CD4-positive, alpha-beta T cell (primary cell): ENCODE results near the gene SLC17A9. TPM values are rescaled to one million over a fixed set of nuclear protein-coding genes. Genes with fewer than 3 reads are reported as not detected.

ENCODE experiments used
- ATAC-seq: fragments of 200-7000 bp; cut with Tn5 transposase; one replicate; pipeline ENCODE4 v1.10.0; 2022; ENCODE audit warnings: mild to moderate bottlenecking; ENCODE audit not compliant: poor library complexity
- CTCF ChIA-PET: fragments of 350-600 bp; sonication (Branson Sonifier 250); formaldehyde crosslinking; loops from one replicate; lab custom pipeline; 2021; ENCODE audit warnings: antibody characterized with exemption, inconsistent platforms; lab: Charles Lee
- POLR2A ChIA-PET: fragments of 350-600 bp; sonication (Branson Sonifier 250); formaldehyde crosslinking; loops from one replicate; lab custom pipeline; 2021; ENCODE audit warnings: antibody characterized with exemption, inconsistent platforms; lab: Charles Lee
- DNase-seq, 14 experiments: peaks; one replicate each; pipeline ENCODE4 v3.0.0-alpha.2; 2013 to 2020; ENCODE audit warnings: mixed read lengths in 2 of 14
- H3K27ac ChIP-seq, 2 donors: one replicate each; pipeline versions ENCODE4 v1.5.1 to v1.7.0; 2013; ENCODE audit warnings: low read length in 2 of 2, low read depth in 1 of 2, mild to moderate bottlenecking in 1 of 2
- H3K27me3 ChIP-seq, 2 experiments: 1 replicate in 1 of 2; 2 replicates in 1 of 2; pipeline versions ENCODE4 v1.6.1 to v1.7.0; 2013; ENCODE audit warnings: low read length in 2 of 2, control low read depth in 1 of 2, mild to moderate bottlenecking in 1 of 2, moderate library complexity in 1 of 2; ENCODE audit not compliant: insufficient read depth in 2 of 2, control insufficient read depth in 1 of 2
- H3K36me3 ChIP-seq: one replicate; pipeline ENCODE4 v1.6.1; 2013; ENCODE audit warnings: low read length, control low read depth; ENCODE audit not compliant: insufficient read depth
- H3K4me1 ChIP-seq: one replicate; pipeline ENCODE4 v1.6.1; 2013; ENCODE audit warnings: low read length, control low read depth; ENCODE audit not compliant: insufficient read depth
- H3K4me3 ChIP-seq: one replicate; pipeline ENCODE4 v1.5.1; 2013; ENCODE audit warnings: mild to moderate bottlenecking, low read length, moderate library complexity
- H3K9me3 ChIP-seq, 2 experiments: 1 replicate in 1 of 2; 2 replicates in 1 of 2; pipeline versions ENCODE4 v1.6.1 to v1.7.0; 2013; ENCODE audit warnings: low read length in 2 of 2, mild to moderate bottlenecking in 2 of 2, control low read depth in 1 of 2, moderate library complexity in 1 of 2; ENCODE audit not compliant: control insufficient read depth in 1 of 2, insufficient read depth in 1 of 2
- H3K27ac Mint-ChIP-seq: one replicate; pipeline ENCODE4 v1.8.0; 2020; ENCODE audit warnings: mixed read lengths
- H3K27me3 Mint-ChIP-seq: one replicate; pipeline ENCODE4 v1.8.0; 2021; ENCODE audit warnings: mixed read lengths
- H3K36me3 Mint-ChIP-seq: one replicate; pipeline ENCODE4 v1.8.0; 2021; ENCODE audit warnings: low read depth, mixed read lengths
- H3K4me1 Mint-ChIP-seq: one replicate; pipeline ENCODE4 v1.8.0; 2021; ENCODE audit warnings: low read depth, mixed read lengths
- H3K4me3 Mint-ChIP-seq: one replicate; pipeline ENCODE4 v1.8.0; 2020; ENCODE audit warnings: mild to moderate bottlenecking, mixed read lengths
- H3K9me3 Mint-ChIP-seq: one replicate; pipeline ENCODE4 v1.8.0; 2020; ENCODE audit warnings: mixed read lengths
- CTCF ChIP-seq: fragments of 200-600 bp; IDR thresholded peaks from one replicate; pipeline ENCODE4 v1.8.0; 2022; ENCODE audit warnings: antibody characterized with exemption, mild to moderate bottlenecking
- intact Hi-C, 2 experiments: fragments of 100-400 bp; cut with DNase I in 1 of 2; cut with micrococcal nuclease in 1 of 2; formaldehyde crosslinking; loops; one replicate each; pipeline versions ENCODE4 v1.15.1 to v1.9.0; 2023 to 2025; cut with DNase I, micrococcal nuclease
- total RNA-seq, 174 experiments: library from RNA in 2 of 174; stranded (reverse) in 2 of 174; gene quantifications; one replicate each; pipeline ENCODE4 v1.2.3 and lab custom pipeline; 2021 to 2026

Gene SLC17A9
- total RNA-seq, 2 experiments from 2014 or later = 3.5 to 5.5 TPM

- H3K9me3 Mint-ChIP-seq = no peaks in the 10 kb centered on the region
- no peak for ATAC-seq
- POLR2A ChIA-PET = interaction anchor here (1.3 kb wide), 1 partner anchor 33 kb away, joined by 4 read pairs; no protein-coding TSS in a partner anchor
- Histone ChIP-seq H3K36me3 (no peaks in the 10 kb centered on the region), H3K27ac (no peak overlapping the region), H3K9me3 (peaks cover 0 to 40% of the 10 kb centered on the region in 2 experiments), H3K27me3 (peaks cover 60 to 66% of the 10 kb centered on the region in 2 experiments), H3K4me3 (no peak overlapping the region), H3K4me1 (peaks cover 62% of the 10 kb centered on the region)
- peaks cover 65% of the 10 kb centered on the region for H3K27me3 Mint-ChIP-seq
- no peaks in the 10 kb centered on the region for H3K36me3 Mint-ChIP-seq
- peaks cover 24% of the 10 kb centered on the region for H3K4me1 Mint-ChIP-seq
- TF ChIP-seq CTCF = no peak
- peak in 3 of 14 experiments; percentile 7 to 37 (median 17) for DNase-seq
- intact Hi-C loops = loop anchor here (5.0 to 10.0 kb wide), 3 partner anchors 51 to 511 kb away; partner anchors contain the start of gene SLC17A9 (in 1 of the 2)
- CTCF ChIA-PET = interaction anchor here (0.9 to 1.5 kb wide), 2 partner anchors 34 kb away, joined by 3 to 10 read pairs; no protein-coding TSS in a partner anchor
- H3K27ac Mint-ChIP-seq = no peak overlapping the region
- H3K4me3 Mint-ChIP-seq = peak overlapping the region; percentile 45
Observed at GRCh38 chr20:63005862-63006539, 53.5 kb downstream of the SLC17A9 start.

- Histone ChIP-seq H3K4me1 (peaks cover 63% of the 10 kb centered on the region), H3K27me3 (peaks cover 58 to 62% of the 10 kb centered on the region in 2 experiments), H3K36me3 (no peaks in the 10 kb centered on the region), H3K9me3 (peaks cover 0 to 39% of the 10 kb centered on the region in 2 experiments), H3K27ac (no peak within 1 kb of the TSS), H3K4me3 (no peak within 1 kb of the TSS)
- DNase-seq = peak in 3 of 14 experiments; percentile 14 to 53 (median 50)
- H3K36me3 Mint-ChIP-seq = no peaks in the 10 kb centered on the region
- ChIA-PET POLR2A (interaction anchor here (0.7 to 1.3 kb wide), 2 partner anchors 24 to 34 kb away, joined by 3 to 4 read pairs; no protein-coding TSS in a partner anchor), CTCF (interaction anchor here (1.5 kb wide), 1 partner anchor 34 kb away, joined by 10 read pairs; no protein-coding TSS in a partner anchor)
- no peaks in the 10 kb centered on the region for H3K9me3 Mint-ChIP-seq
- H3K27me3 Mint-ChIP-seq = peaks cover 67% of the 10 kb centered on the region
- no peak for TF ChIP-seq CTCF
- ATAC-seq = no peak
- H3K4me1 Mint-ChIP-seq = peaks cover 24% of the 10 kb centered on the region
- intact Hi-C loops = loop anchor here (5.0 to 10.0 kb wide), 3 partner anchors 52 to 512 kb away; partner anchors contain the start of gene SLC17A9 (in 1 of the 2)
- H3K4me3 Mint-ChIP-seq = peak within 1 kb of the TSS; percentile 51
- H3K27ac Mint-ChIP-seq = no peak within 1 kb of the TSS
Observed at GRCh38 chr20:63006540-63007359, 54.2 kb downstream of the SLC17A9 start, which contains the start of gene BHLHE23. Gene BHLHE23, minus strand, starts transcription at chr20:63006964. Its CDS starts 190 bp downstream, at chr20:63006774.

GRCh38 chr20:63007360-63007645 is 54.8 kb downstream of the SLC17A9 start:
- H3K27me3 Mint-ChIP-seq = peaks cover 72% of the 10 kb centered on the region
- peak in 1 of 14 experiments; percentile 21 for DNase-seq

More at GRCh38 chr20:63007360-63007645, 54.8 kb downstream of the SLC17A9 start:
- H3K27ac ChIP-seq = no peak overlapping the region
- no peaks in the 10 kb centered on the region for H3K36me3 ChIP-seq
- intact Hi-C loops = loop anchor here (5.0 to 10.0 kb wide), 3 partner anchors 53 to 513 kb away; partner anchors contain the start of gene SLC17A9 (in 1 of the 2)
- no peak overlapping the region for H3K27ac Mint-ChIP-seq
- peak overlapping the region; percentile 51 for H3K4me3 Mint-ChIP-seq
- peaks cover 0 to 39% of the 10 kb centered on the region in 2 experiments for H3K9me3 ChIP-seq
- POLR2A ChIA-PET = no interaction called here
- no peak for TF ChIP-seq CTCF
- no peaks in the 10 kb centered on the region for H3K36me3 Mint-ChIP-seq
- peaks cover 24% of the 10 kb centered on the region for H3K4me1 Mint-ChIP-seq
- no peak for ATAC-seq
- H3K9me3 Mint-ChIP-seq = no peaks in the 10 kb centered on the region
- CTCF ChIA-PET = interaction anchor here (1.5 kb wide), 1 partner anchor 35 kb away, joined by 10 read pairs; no protein-coding TSS in a partner anchor
- peaks cover 63% of the 10 kb centered on the region for H3K4me1 ChIP-seq
- no peak overlapping the region for H3K4me3 ChIP-seq
- peaks cover 54 to 62% of the 10 kb centered on the region in 2 experiments for H3K27me3 ChIP-seq
